ENCODE results near the gene RASL10A.

RASL10A gene

DNA sequence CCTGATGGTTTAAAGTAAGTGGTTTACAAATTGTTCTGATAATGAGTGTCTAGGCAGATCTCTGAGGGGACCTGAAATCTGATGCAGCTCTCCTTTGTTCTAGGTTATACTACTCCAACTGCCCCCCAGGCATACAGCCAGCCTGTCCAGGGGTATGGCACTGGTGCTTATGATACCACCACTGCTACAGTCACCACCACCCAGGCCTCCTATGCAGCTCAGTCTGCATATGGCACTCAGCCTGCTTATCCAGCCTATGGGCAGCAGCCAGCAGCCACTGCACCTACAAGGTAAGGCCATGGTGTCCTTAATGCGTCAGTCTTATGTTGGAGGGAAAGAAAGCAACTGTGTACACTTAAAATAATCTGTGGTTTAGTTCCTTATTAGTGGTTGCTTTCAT is 37.6 kb downstream of the RASL10A start:
- no peak for DNase-seq (ENCODE audit: low read depth)
- TF ChIP-seq, protein P1, sequence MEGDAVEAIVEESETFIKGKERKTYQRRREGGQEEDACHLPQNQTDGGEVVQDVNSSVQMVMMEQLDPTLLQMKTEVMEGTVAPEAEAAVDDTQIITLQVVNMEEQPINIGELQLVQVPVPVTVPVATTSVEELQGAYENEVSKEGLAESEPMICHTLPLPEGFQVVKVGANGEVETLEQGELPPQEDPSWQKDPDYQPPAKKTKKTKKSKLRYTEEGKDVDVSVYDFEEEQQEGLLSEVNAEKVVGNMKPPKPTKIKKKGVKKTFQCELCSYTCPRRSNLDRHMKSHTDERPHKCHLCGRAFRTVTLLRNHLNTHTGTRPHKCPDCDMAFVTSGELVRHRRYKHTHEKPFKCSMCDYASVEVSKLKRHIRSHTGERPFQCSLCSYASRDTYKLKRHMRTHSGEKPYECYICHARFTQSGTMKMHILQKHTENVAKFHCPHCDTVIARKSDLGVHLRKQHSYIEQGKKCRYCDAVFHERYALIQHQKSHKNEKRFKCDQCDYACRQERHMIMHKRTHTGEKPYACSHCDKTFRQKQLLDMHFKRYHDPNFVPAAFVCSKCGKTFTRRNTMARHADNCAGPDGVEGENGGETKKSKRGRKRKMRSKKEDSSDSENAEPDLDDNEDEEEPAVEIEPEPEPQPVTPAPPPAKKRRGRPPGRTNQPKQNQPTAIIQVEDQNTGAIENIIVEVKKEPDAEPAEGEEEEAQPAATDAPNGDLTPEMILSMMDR (conservative IDR thresholded peaks at IDR 0.05; ENCODE audit: low read depth, low read length) = no peak
- H3K4me3 ChIP-seq (ENCODE audit: low read length) = no peak overlapping the region

DNA sequence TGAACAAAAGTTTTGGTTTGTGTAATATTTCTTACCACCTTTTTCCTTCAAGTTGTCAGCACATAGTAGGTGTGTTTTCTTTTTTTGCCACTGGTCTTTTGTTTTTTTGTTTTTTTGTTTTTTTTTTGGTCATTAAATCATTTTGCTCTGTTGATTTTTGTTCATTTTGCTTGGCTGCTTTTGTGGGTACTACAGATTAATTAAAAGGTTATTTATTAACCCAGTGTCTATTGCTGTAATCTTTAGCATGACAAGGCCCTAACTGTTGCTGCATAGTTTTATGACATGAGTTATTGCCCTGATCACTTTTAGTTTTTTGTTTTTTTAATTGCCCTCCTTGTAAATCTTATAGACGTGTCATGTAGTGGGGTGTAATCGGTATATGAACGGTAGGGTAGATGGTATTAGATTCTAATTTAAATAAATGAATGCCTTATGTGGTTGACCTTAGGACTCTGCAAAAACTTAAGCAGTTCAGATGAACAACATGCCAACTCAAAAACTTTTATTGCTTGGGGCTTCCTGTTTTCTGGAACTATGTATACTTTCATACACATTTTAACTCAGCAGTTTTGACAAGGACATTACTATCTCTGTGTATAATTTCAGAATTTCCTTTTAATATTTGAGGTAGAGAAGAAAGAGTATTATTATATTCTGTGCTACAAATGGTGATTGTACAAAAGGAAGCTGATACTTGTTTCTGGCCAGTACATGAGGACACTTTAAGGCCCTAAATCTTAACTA is 39.5 kb downstream of the RASL10A start:
- TF ChIP-seq, protein P1 (conservative IDR thresholded peaks at IDR 0.05; ENCODE audit: low read depth, low read length) = no peak
- DNase-seq (ENCODE audit: low read depth) = no peak
- H3K4me3 ChIP-seq (ENCODE audit: low read length) = no peak overlapping the region

DNA sequence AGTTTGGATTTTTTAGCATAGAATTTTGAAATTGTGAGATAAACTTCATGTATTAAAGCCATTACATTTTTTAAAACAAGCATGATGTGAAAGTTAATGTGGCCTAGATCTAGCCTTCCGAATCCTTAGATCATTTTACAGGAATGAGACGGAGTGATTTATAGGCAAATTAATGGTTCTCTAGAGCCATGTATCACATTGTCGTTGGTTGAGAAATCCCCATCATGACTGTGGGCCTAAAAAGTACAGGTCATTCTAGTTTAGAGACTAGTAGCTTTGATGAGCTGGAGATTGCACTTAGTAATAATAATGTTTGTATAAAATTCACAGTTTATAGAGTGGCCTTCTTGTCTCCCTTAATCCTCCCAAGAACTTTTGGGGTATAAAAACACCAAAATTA is 40.3 kb downstream of the RASL10A start:
- H3K4me3 ChIP-seq (ENCODE audit: low read length) = no peak overlapping the region
- DNase-seq (ENCODE audit: low read depth) = no peak
- TF ChIP-seq, protein P1 (conservative IDR thresholded peaks at IDR 0.05; ENCODE audit: low read depth, low read length) = no peak

DNA sequence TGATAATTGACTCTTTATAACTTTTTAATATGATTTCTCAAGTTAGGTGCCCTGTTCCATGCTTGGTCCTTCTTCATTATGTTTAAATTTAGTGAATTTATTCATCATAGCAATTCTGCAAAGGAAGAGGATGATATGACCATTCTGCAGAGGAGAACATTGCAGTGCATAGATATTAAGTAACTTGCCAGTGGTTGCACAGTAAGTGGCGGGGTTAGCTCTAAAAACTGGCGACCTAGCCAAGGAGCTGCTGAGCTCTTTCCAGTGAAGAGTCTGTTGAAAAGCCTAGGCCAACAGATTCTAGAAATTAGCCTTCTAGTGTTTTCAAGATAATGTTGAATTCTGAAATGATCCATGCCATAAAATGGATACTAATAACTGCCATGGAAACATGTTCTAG is 42.9 kb downstream of the RASL10A start:
- TF ChIP-seq, protein P1 (conservative IDR thresholded peaks at IDR 0.05; ENCODE audit: low read depth, low read length) = no peak
- H3K4me3 ChIP-seq (ENCODE audit: low read length) = no peak overlapping the region
- DNase-seq (ENCODE audit: low read depth) = no peak

DNA sequence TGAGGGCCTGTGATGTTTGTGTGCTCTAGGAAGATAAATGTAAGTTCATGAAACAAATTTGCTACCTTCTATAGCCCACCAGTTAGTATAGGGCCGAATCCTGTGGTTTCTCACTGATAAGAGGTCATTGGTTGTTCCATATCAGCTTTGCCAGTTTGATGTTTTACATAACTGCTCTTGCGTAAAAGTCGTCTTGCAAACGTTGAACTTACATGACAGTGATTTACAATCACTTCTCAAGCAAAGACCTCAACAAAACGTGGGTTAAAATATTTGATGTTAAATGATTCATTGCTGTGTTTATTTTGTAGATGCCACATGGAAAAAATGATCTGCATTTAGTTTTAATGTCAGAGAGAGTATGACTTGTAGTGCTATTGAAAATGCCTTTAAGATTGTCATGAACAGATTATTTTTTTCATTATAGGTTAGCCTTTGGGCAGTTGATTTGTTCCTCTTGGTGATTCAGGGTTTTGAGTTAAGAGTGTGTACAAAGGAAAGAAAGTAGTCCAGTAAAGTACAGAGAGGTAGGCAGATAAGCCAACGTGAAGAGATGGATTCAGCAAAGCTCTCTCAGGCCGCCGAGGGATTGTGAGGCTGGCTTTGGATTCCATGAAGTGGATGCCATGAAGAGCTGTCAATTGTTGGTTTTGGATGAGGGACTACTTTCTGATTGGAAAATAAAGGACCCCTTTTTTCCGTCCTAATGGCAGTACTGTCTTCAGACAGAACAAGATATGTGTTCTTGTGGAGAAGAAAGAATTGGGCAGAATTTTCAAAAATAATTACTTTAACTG is 44.8 kb downstream of the RASL10A start:
- no peak for DNase-seq (ENCODE audit: low read depth)
- TF ChIP-seq, protein P1 (conservative IDR thresholded peaks at IDR 0.05; ENCODE audit: low read depth, low read length) = no peak
- peak overlapping the region; percentile 92 for H3K4me3 ChIP-seq (ENCODE audit: low read length)

DNA sequence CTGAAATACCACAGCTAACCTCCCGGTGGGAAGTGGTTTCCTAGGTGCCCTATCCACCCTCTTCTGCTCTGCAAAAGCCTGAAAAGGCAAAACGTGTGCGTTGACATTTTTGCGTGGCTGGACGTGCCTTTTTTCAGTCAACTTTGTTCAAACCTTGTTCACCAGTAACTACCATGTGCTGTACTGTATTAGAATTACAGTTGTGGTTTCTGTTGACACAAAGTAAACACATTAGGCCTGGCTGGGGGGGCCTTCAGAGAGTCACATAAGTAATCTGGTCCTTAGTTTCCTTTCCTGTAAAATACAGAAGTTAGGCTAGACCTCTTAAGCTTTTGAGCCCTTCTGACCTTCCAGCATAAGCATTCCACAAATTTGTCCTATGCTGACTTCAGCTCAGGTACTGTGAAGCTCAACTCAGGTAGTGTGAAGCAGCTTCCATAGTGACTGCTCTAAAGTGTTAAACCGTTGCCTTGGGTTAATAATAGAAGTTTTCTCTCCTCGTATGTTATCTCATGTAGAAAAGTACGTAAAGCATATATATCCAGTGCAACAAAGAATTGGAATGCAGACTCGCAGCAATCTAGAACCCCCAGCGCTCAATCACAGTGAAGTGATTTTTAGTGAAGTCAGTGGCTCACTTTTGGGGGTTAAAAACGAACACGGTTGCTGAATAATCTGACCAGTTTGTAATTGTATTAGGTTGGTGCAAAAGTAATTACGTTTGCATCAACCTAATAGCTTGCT is 45.6 kb downstream of the RASL10A start:
- no peak for DNase-seq (ENCODE audit: low read depth)

More for the DNA sequence above, 45.6 kb downstream of the RASL10A start:
- TF ChIP-seq, protein P1 (conservative IDR thresholded peaks at IDR 0.05; ENCODE audit: low read depth, low read length) = no peak
- peak overlapping the region; percentile 92 for H3K4me3 ChIP-seq (ENCODE audit: low read length)
